SU-DHL-6 (cell line): ENCODE data around the gene MS4A4A.

Experiments
- CTCF ChIP-seq: fragments of 200-600 bp; sonication (generic); IDR thresholded peaks from one replicate; pipeline ENCODE4 v1.5.1; 2017; ENCODE audit warnings: antibody characterized with exemption, mild to moderate bottlenecking, low read length, moderate library complexity; ENCODE audit not compliant: insufficient read depth, poor library complexity, severe bottlenecking
- EZH2phosphoT487 ChIP-seq: fragments of 200-600 bp; sonication (generic), shearing (Covaris generic); conservative IDR thresholded peaks from 2 replicates; pipeline ENCODE4 v1.6.1; 2018; ENCODE audit warnings: mild to moderate bottlenecking, antibody characterized with exemption, low read length, moderate library complexity, mixed read lengths

- no peak for TF ChIP-seq CTCF
- TF ChIP-seq EZH2phosphoT487 = no peak
Observed at GRCh38 chr11:60347084-60347797, 66.8 kb downstream of the MS4A4A start.
